Measurements from ENCODE around the gene HHAT. TPM values are rescaled to one million over a fixed set of nuclear protein-coding genes. Genes with fewer than 3 reads are reported as not detected.

Gene HHAT
- polyA plus RNA-seq, 4 donors: 0.27 to 4.0 (median 1.4) TPM

- WGBS, 3 donors: 69 to 89% (median 89%) methylated on average over 3 of the region's 3 CpGs
- no peak overlapping the region for H3K27ac ChIP-seq (ENCODE audit: low read depth in 1 of 3, low read length in 2 of 3)
- no peak for DNase-seq
- no peak for FAIRE-seq
- H3K4me3 ChIP-seq (ENCODE audit: low read depth in 1 of 3, low read length in 3 of 3): no peak overlapping the region
- no peaks in the 10 kb centered on the region for H3K27me3 ChIP-seq (ENCODE audit: control insufficient read depth in 3 of 3, insufficient read depth in 3 of 3, low read length in 3 of 3)
- no peaks in the 10 kb centered on the region for H3K9me3 ChIP-seq (ENCODE audit: control insufficient read depth in 2 of 2, insufficient read depth in 1 of 2, low read depth in 1 of 2, low read length in 1 of 2)
- no peaks in the 10 kb centered on the region for H3K4me1 ChIP-seq (ENCODE audit: control insufficient read depth in 3 of 3, insufficient read depth in 2 of 3, low read depth in 1 of 3, low read length in 2 of 3)
- no peaks in the 10 kb centered on the region for H3K36me3 ChIP-seq (ENCODE audit: control insufficient read depth in 3 of 3, insufficient read depth in 2 of 3, low read depth in 1 of 3, low read length in 3 of 3)
These were observed 356.6 kb downstream of the HHAT start for GRCh38 chr1:210685295-210685650.

GRCh38 chr1:210686841-210687240 lies 358.1 kb downstream of the HHAT start:
- no peak for DNase-seq
- 37 to 57% (median 46%) methylated on average over 3 of the region's 3 CpGs for WGBS, 3 donors
- Histone ChIP-seq H3K27ac (ENCODE audit: low read depth in 1 of 3, low read length in 2 of 3) (no peak overlapping the region), H3K36me3 (ENCODE audit: control insufficient read depth in 3 of 3, insufficient read depth in 2 of 3, low read depth in 1 of 3, low read length in 3 of 3) (no peaks in the 10 kb centered on the region), H3K4me3 (ENCODE audit: low read depth in 1 of 3, low read length in 3 of 3) (no peak overlapping the region), H3K4me1 (ENCODE audit: control insufficient read depth in 3 of 3, insufficient read depth in 2 of 3, low read depth in 1 of 3, low read length in 2 of 3) (no peaks in the 10 kb centered on the region), H3K27me3 (ENCODE audit: control insufficient read depth in 3 of 3, insufficient read depth in 3 of 3, low read length in 3 of 3) (no peaks in the 10 kb centered on the region), H3K9me3 (ENCODE audit: control insufficient read depth in 2 of 2, insufficient read depth in 1 of 2, low read depth in 1 of 2, low read length in 1 of 2) (no peaks in the 10 kb centered on the region)
- no peak for FAIRE-seq

GRCh38 chr1:210687582-210688279 lies 359.0 kb downstream of the HHAT start:
- Histone ChIP-seq H3K27me3 (ENCODE audit: control insufficient read depth in 3 of 3, insufficient read depth in 3 of 3, low read length in 3 of 3) (no peaks in the 10 kb centered on the region), H3K4me1 (ENCODE audit: control insufficient read depth in 3 of 3, insufficient read depth in 2 of 3, low read depth in 1 of 3, low read length in 2 of 3) (no peaks in the 10 kb centered on the region), H3K27ac (ENCODE audit: low read depth in 1 of 3, low read length in 2 of 3) (no peak overlapping the region), H3K4me3 (ENCODE audit: low read depth in 1 of 3, low read length in 3 of 3) (no peak overlapping the region), H3K9me3 (ENCODE audit: control insufficient read depth in 2 of 2, insufficient read depth in 1 of 2, low read depth in 1 of 2, low read length in 1 of 2) (no peaks in the 10 kb centered on the region), H3K36me3 (ENCODE audit: control insufficient read depth in 3 of 3, insufficient read depth in 2 of 3, low read depth in 1 of 3, low read length in 3 of 3) (no peaks in the 10 kb centered on the region)
- DNase-seq (no peak), FAIRE-seq (no peak)
- WGBS, 3 donors: 79 to 88% (median 87%) methylated on average over 7 of the region's 7 CpGs

GRCh38 chr1:210688512-210689234 lies 360.0 kb downstream of the HHAT start:
- Histone ChIP-seq H3K4me1 (ENCODE audit: control insufficient read depth in 3 of 3, insufficient read depth in 2 of 3, low read depth in 1 of 3, low read length in 2 of 3) (no peaks in the 10 kb centered on the region), H3K4me3 (ENCODE audit: low read depth in 1 of 3, low read length in 3 of 3) (no peak overlapping the region), H3K36me3 (ENCODE audit: control insufficient read depth in 3 of 3, insufficient read depth in 2 of 3, low read depth in 1 of 3, low read length in 3 of 3) (no peaks in the 10 kb centered on the region), H3K27ac (ENCODE audit: low read depth in 1 of 3, low read length in 2 of 3) (no peak overlapping the region), H3K9me3 (ENCODE audit: control insufficient read depth in 2 of 2, insufficient read depth in 1 of 2, low read depth in 1 of 2, low read length in 1 of 2) (no peaks in the 10 kb centered on the region), H3K27me3 (ENCODE audit: control insufficient read depth in 3 of 3, insufficient read depth in 3 of 3, low read length in 3 of 3) (no peaks in the 10 kb centered on the region)
- DNase-seq (no peak), FAIRE-seq (no peak)
- 88 to 100% (median 94%) methylated on average over 1 of the region's 1 CpG for WGBS, 3 donors

- DNase-seq (no peak), FAIRE-seq (no peak)
- Histone ChIP-seq H3K9me3 (ENCODE audit: control insufficient read depth in 2 of 2, insufficient read depth in 1 of 2, low read depth in 1 of 2, low read length in 1 of 2) (no peaks in the 10 kb centered on the region), H3K27me3 (ENCODE audit: control insufficient read depth in 3 of 3, insufficient read depth in 3 of 3, low read length in 3 of 3) (no peaks in the 10 kb centered on the region), H3K36me3 (ENCODE audit: control insufficient read depth in 3 of 3, insufficient read depth in 2 of 3, low read depth in 1 of 3, low read length in 3 of 3) (no peaks in the 10 kb centered on the region), H3K27ac (ENCODE audit: low read depth in 1 of 3, low read length in 2 of 3) (no peak overlapping the region), H3K4me3 (ENCODE audit: low read depth in 1 of 3, low read length in 3 of 3) (no peak overlapping the region), H3K4me1 (ENCODE audit: control insufficient read depth in 3 of 3, insufficient read depth in 2 of 3, low read depth in 1 of 3, low read length in 2 of 3) (no peaks in the 10 kb centered on the region)
- WGBS, 3 donors: 79 to 87% (median 84%) methylated on average over 3 of the region's 3 CpGs
These were observed 361.1 kb downstream of the HHAT start for GRCh38 chr1:210689826-210690225.

- no peak for FAIRE-seq
These were observed 361.5 kb downstream of the HHAT start for GRCh38 chr1:210690236-210690635.

GRCh38 chr1:210691039-210691610 lies 362.4 kb downstream of the HHAT start:
- DNase-seq: no peak
- H3K36me3 ChIP-seq (ENCODE audit: control insufficient read depth in 3 of 3, insufficient read depth in 2 of 3, low read depth in 1 of 3, low read length in 3 of 3): no peaks in the 10 kb centered on the region
- FAIRE-seq: no peak

More at GRCh38 chr1:210690236-210690635, 361.5 kb downstream of the HHAT start:
- Histone ChIP-seq H3K9me3 (ENCODE audit: control insufficient read depth in 2 of 2, insufficient read depth in 1 of 2, low read depth in 1 of 2, low read length in 1 of 2) (no peaks in the 10 kb centered on the region), H3K27me3 (ENCODE audit: control insufficient read depth in 3 of 3, insufficient read depth in 3 of 3, low read length in 3 of 3) (no peaks in the 10 kb centered on the region), H3K36me3 (ENCODE audit: control insufficient read depth in 3 of 3, insufficient read depth in 2 of 3, low read depth in 1 of 3, low read length in 3 of 3) (no peaks in the 10 kb centered on the region), H3K27ac (ENCODE audit: low read depth in 1 of 3, low read length in 2 of 3) (no peak overlapping the region), H3K4me1 (ENCODE audit: control insufficient read depth in 3 of 3, insufficient read depth in 2 of 3, low read depth in 1 of 3, low read length in 2 of 3) (no peaks in the 10 kb centered on the region), H3K4me3 (ENCODE audit: low read depth in 1 of 3, low read length in 3 of 3) (no peak overlapping the region)
- WGBS, 3 donors: 83 to 88% (median 87%) methylated on average over 5 of the region's 5 CpGs
- no peak for DNase-seq

GRCh38 chr1:210692796-210693195 lies 364.1 kb downstream of the HHAT start:
- no peaks in the 10 kb centered on the region for H3K36me3 ChIP-seq (ENCODE audit: control insufficient read depth in 3 of 3, insufficient read depth in 2 of 3, low read depth in 1 of 3, low read length in 3 of 3)
- FAIRE-seq (no peak), DNase-seq (no peak)
- no peak overlapping the region for H3K4me3 ChIP-seq (ENCODE audit: low read depth in 1 of 3, low read length in 3 of 3)
- H3K9me3 ChIP-seq (ENCODE audit: control insufficient read depth in 2 of 2, insufficient read depth in 1 of 2, low read depth in 1 of 2, low read length in 1 of 2): no peaks in the 10 kb centered on the region
- no peaks in the 10 kb centered on the region for H3K4me1 ChIP-seq (ENCODE audit: control insufficient read depth in 3 of 3, insufficient read depth in 2 of 3, low read depth in 1 of 3, low read length in 2 of 3)
- H3K27ac ChIP-seq (ENCODE audit: low read depth in 1 of 3, low read length in 2 of 3): no peak overlapping the region
- WGBS, 3 donors: 42 to 71% (median 60%) methylated on average over 7 of the region's 7 CpGs
- H3K27me3 ChIP-seq (ENCODE audit: control insufficient read depth in 3 of 3, insufficient read depth in 3 of 3, low read length in 3 of 3): no peaks in the 10 kb centered on the region

More at GRCh38 chr1:210691039-210691610, 362.4 kb downstream of the HHAT start:
- 86 to 96% (median 91%) methylated on average over 6 of the region's 6 CpGs for WGBS, 3 donors
- H3K27ac ChIP-seq (ENCODE audit: low read depth in 1 of 3, low read length in 2 of 3): no peak overlapping the region
- H3K4me1 ChIP-seq (ENCODE audit: control insufficient read depth in 3 of 3, insufficient read depth in 2 of 3, low read depth in 1 of 3, low read length in 2 of 3): no peaks in the 10 kb centered on the region
- no peaks in the 10 kb centered on the region for H3K27me3 ChIP-seq (ENCODE audit: control insufficient read depth in 3 of 3, insufficient read depth in 3 of 3, low read length in 3 of 3)
- H3K4me3 ChIP-seq (ENCODE audit: low read depth in 1 of 3, low read length in 3 of 3): no peak overlapping the region
- no peaks in the 10 kb centered on the region for H3K9me3 ChIP-seq (ENCODE audit: control insufficient read depth in 2 of 2, insufficient read depth in 1 of 2, low read depth in 1 of 2, low read length in 1 of 2)

Data from small intestine (tissue), 7 donors.